Progenitor cell of endocrine pancreas (in vitro differentiated cells): ENCODE measurements around the gene GRPR. TPM values are rescaled to one million over a fixed set of nuclear protein-coding genes. Genes with fewer than 3 reads are reported as not detected.
A peak's percentile ranks its signal among the peaks of the same experiment; 100 is the strongest.

Source experiments
- DNase-seq: peaks from one replicate; pipeline ENCODE4 v3.0.0; 2021; ENCODE audit warnings: low spot score; ENCODE audit not compliant: unreplicated experiment
- H3K27ac Mint-ChIP-seq: 2 replicates; pipeline ENCODE4 v1.8.0; 2021; ENCODE audit warnings: mild to moderate bottlenecking, moderate library complexity, mixed read lengths
- H3K27me3 Mint-ChIP-seq: 2 replicates; pipeline ENCODE4 v1.8.0; 2021; ENCODE audit warnings: mixed read lengths
- H3K36me3 Mint-ChIP-seq: 2 replicates; pipeline ENCODE4 v1.8.0; 2022; ENCODE audit warnings: mixed read lengths; ENCODE audit not compliant: insufficient read depth
- H3K4me1 Mint-ChIP-seq: 2 replicates; pipeline ENCODE4 v1.8.0; 2021; ENCODE audit warnings: low read depth, mixed read lengths
- H3K4me3 Mint-ChIP-seq: 2 replicates; pipeline ENCODE4 v1.8.0; 2021; ENCODE audit warnings: low read depth, mild to moderate bottlenecking, moderate library complexity, mixed read lengths
- H3K9me3 Mint-ChIP-seq: 2 replicates; pipeline ENCODE4 v1.8.0; 2021; ENCODE audit warnings: low read depth, mixed read lengths
- CTCF ChIP-seq: fragments of 200-600 bp; sonication (generic); IDR thresholded peaks from one replicate; pipeline ENCODE4 v1.5.0; 2021; ENCODE audit warnings: antibody characterized with exemption, mild to moderate bottlenecking; ENCODE audit not compliant: unreplicated experiment
- total RNA-seq: library from RNA; stranded (reverse); gene quantifications from 2 replicates; pipeline ENCODE4 v1.2.1, GENCODE V29; 2021

GRPR gene
- total RNA-seq, 1 donor from 2014 or later: 1.8 TPM

DNA sequence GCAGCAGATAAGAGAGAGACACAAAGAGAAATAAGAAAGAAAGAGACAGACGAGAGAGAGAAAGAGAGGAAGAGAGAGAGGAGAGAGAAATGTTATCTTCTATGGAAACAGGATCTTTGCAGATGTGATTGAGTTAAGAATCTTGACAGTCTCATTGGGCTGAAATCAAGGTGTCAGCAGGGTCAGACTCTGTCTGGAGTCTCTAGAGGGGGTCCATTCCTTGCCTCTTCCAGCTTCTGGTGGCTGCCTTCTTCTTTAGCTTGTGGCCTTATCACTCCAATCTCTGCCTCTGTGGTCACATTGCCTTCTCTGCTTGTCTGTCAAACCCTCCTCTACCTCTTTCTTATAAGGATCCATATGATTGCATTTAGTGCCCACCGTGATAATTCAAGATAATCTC, 21.8 kb upstream of the GRPR start:
- no peaks in the 10 kb centered on the region for H3K9me3 Mint-ChIP-seq

DNA sequence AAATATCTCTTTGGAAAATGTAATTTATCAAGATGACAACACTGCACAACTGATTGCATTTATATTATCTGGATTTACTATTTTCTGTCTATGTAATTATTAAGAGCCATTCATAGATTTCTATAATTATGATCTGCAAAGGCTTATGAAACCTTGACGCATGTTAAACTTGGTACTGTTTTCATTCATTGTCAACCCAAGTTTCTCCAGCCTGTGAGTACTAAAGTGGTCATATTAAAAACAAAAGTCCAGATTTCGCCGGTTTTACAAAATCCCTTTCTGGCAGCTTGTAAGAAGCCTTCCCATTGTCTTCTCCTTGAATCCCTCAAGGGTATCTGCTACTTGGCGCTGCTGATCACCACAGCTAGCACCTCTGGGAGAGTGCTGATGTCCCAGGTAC, 19.7 kb upstream of the GRPR start:
- no peak for DNase-seq
- no peak for TF ChIP-seq CTCF
- Mint-ChIP-seq H3K4me3 (no peak overlapping the region), H3K27me3 (peaks cover 17% of the 10 kb centered on the region), H3K36me3 (no peaks in the 10 kb centered on the region), H3K9me3 (no peaks in the 10 kb centered on the region), H3K4me1 (peaks cover 9% of the 10 kb centered on the region), H3K27ac (no peak overlapping the region)

More for the DNA sequence above, 21.8 kb upstream of the GRPR start:
- DNase-seq: no peak
- Mint-ChIP-seq H3K27ac (no peak overlapping the region), H3K4me1 (peaks cover 11% of the 10 kb centered on the region), H3K4me3 (no peak overlapping the region), H3K36me3 (no peaks in the 10 kb centered on the region), H3K27me3 (peaks cover 19% of the 10 kb centered on the region)
- no peak for TF ChIP-seq CTCF

DNA sequence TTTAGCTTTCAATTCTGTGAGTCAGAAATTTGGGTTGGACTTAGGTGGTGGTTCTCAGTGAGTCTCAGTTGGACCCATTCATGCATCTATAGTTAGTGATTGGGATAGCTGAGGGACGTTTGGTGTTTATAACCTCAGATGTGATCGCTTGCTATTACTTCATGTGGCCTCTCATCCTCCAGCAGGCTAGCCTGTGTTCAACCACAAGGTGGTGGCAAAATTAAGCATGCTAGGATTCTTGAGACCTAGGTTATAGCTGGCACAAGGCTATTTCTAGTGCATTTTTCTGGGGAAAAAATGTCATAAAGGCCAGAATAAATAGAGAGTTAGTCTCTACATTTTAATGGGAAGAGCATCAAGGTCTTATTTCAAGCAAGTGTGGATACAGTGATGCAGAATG, 10.9 kb upstream of the GRPR start:
- no peaks in the 10 kb centered on the region for H3K4me1 Mint-ChIP-seq
- no peaks in the 10 kb centered on the region for H3K36me3 Mint-ChIP-seq
- no peak overlapping the region for H3K27ac Mint-ChIP-seq
- peaks cover under 1% of the 10 kb centered on the region for H3K9me3 Mint-ChIP-seq
- TF ChIP-seq CTCF: peak; percentile 1
- peaks cover 5% of the 10 kb centered on the region for H3K27me3 Mint-ChIP-seq
- H3K4me3 Mint-ChIP-seq: no peak overlapping the region
- DNase-seq: no peak

- Mint-ChIP-seq H3K36me3 (no peaks in the 10 kb centered on the region), H3K9me3 (peaks cover 6% of the 10 kb centered on the region), H3K4me1 (no peaks in the 10 kb centered on the region), H3K4me3 (no peak overlapping the region), H3K27ac (no peak overlapping the region), H3K27me3 (peaks cover 5% of the 10 kb centered on the region)
- no peak for TF ChIP-seq CTCF
- DNase-seq: no peak
Observed at GRCh38 chrX:16113978-16114565, 9.3 kb upstream of the GRPR start.

- H3K4me3 Mint-ChIP-seq: no peak overlapping the region
- H3K36me3 Mint-ChIP-seq: no peaks in the 10 kb centered on the region
- no peak for TF ChIP-seq CTCF
- peaks cover 5% of the 10 kb centered on the region for H3K27me3 Mint-ChIP-seq
- no peak for DNase-seq
- H3K9me3 Mint-ChIP-seq: peaks cover 9% of the 10 kb centered on the region
- H3K4me1 Mint-ChIP-seq: no peaks in the 10 kb centered on the region
- no peak overlapping the region for H3K27ac Mint-ChIP-seq
Observed at GRCh38 chrX:16114611-16115010, 8.8 kb upstream of the GRPR start.
